ENCODE data around the gene KRT85. TPM values are rescaled to one million over a fixed set of nuclear protein-coding genes. Genes with fewer than 3 reads are reported as not detected.

KRT85 gene
- total RNA-seq, 6 experiments from 2014 or later: not detected

DNA sequence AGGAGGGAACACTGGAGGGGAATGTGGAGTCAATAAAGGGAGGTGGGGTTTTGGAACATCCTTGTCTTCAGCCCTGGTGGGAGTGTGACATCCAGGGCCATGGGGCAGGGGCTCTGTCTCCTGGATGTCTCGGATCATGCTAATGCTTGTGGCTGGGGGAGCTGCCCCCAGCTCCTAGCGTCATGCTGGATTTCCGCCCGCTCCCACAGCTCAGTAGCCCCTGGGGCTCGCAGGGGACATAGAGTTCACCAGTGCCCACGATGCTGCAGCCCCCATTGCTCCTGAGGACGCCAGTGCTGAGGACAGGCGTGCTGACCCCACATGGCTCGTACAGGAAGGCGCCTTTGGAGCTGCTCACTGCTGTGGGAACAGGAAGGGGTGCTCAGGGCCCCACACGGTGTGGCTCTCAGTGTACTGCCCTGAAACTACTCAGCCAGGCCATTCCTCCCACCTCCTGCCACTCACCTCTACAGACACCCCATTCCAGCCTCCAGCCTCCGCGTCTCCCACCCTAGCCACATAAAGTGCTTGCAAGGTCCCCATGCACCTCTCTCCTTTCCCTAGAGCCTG is 27.6 kb upstream of the KRT85 start:
- H3K27me3 Mint-ChIP-seq (ENCODE audit: insufficient read depth): peaks cover 31% of the 10 kb centered on the region
- H3K27ac Mint-ChIP-seq: no peak overlapping the region
- no peaks in the 10 kb centered on the region for H3K4me1 Mint-ChIP-seq (ENCODE audit: low read depth)

GRCh38 chr12:52392465-52393007 is 25.3 kb upstream of the KRT85 start:
- Mint-ChIP-seq H3K9me3 (no peaks in the 10 kb centered on the region), H3K27me3 (ENCODE audit: insufficient read depth) (peaks cover 31% of the 10 kb centered on the region), H3K36me3 (ENCODE audit: low read depth) (no peaks in the 10 kb centered on the region), H3K4me1 (ENCODE audit: low read depth) (no peaks in the 10 kb centered on the region), H3K27ac (no peak overlapping the region), H3K4me3 (no peak overlapping the region)
- TF ChIP-seq, protein P1, sequence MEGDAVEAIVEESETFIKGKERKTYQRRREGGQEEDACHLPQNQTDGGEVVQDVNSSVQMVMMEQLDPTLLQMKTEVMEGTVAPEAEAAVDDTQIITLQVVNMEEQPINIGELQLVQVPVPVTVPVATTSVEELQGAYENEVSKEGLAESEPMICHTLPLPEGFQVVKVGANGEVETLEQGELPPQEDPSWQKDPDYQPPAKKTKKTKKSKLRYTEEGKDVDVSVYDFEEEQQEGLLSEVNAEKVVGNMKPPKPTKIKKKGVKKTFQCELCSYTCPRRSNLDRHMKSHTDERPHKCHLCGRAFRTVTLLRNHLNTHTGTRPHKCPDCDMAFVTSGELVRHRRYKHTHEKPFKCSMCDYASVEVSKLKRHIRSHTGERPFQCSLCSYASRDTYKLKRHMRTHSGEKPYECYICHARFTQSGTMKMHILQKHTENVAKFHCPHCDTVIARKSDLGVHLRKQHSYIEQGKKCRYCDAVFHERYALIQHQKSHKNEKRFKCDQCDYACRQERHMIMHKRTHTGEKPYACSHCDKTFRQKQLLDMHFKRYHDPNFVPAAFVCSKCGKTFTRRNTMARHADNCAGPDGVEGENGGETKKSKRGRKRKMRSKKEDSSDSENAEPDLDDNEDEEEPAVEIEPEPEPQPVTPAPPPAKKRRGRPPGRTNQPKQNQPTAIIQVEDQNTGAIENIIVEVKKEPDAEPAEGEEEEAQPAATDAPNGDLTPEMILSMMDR (IDR thresholded peaks at IDR 0.05): no peak
- no peak for DNase-seq

More for the DNA sequence above, 27.6 kb upstream of the KRT85 start:
- Mint-ChIP-seq H3K9me3 (no peaks in the 10 kb centered on the region), H3K4me3 (no peak overlapping the region), H3K36me3 (ENCODE audit: low read depth) (no peaks in the 10 kb centered on the region)
- no peak for DNase-seq
- TF ChIP-seq, protein P1 (IDR thresholded peaks at IDR 0.05): no peak

DNA sequence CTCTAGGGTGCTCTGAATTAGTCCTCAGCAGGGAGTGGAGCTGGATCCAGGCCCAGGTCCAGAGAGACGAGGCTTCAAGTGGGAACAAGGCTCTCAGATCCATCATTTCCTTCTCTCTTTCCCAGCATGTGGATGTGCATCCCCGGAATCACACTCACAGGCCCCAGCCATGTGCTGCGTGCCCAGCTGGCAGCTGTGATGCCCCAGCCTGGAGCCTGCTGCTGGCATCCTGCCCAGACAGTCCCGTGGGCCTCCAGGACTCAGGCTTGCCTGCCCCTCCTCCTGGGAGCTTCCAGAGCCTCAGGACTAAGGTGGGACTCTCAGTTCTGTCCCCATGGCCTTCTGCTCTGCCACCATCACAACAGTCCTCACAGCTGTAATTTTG is 24.3 kb upstream of the KRT85 start:
- H3K4me3 Mint-ChIP-seq: no peak overlapping the region
- no peaks in the 10 kb centered on the region for H3K9me3 Mint-ChIP-seq
- H3K27ac Mint-ChIP-seq: no peak overlapping the region
- no peaks in the 10 kb centered on the region for H3K4me1 Mint-ChIP-seq (ENCODE audit: low read depth)
- no peaks in the 10 kb centered on the region for H3K36me3 Mint-ChIP-seq (ENCODE audit: low read depth)
- H3K27me3 Mint-ChIP-seq (ENCODE audit: insufficient read depth): peaks cover 27% of the 10 kb centered on the region
- TF ChIP-seq, protein P1 (IDR thresholded peaks at IDR 0.05): no peak
- no peak for DNase-seq

DNA sequence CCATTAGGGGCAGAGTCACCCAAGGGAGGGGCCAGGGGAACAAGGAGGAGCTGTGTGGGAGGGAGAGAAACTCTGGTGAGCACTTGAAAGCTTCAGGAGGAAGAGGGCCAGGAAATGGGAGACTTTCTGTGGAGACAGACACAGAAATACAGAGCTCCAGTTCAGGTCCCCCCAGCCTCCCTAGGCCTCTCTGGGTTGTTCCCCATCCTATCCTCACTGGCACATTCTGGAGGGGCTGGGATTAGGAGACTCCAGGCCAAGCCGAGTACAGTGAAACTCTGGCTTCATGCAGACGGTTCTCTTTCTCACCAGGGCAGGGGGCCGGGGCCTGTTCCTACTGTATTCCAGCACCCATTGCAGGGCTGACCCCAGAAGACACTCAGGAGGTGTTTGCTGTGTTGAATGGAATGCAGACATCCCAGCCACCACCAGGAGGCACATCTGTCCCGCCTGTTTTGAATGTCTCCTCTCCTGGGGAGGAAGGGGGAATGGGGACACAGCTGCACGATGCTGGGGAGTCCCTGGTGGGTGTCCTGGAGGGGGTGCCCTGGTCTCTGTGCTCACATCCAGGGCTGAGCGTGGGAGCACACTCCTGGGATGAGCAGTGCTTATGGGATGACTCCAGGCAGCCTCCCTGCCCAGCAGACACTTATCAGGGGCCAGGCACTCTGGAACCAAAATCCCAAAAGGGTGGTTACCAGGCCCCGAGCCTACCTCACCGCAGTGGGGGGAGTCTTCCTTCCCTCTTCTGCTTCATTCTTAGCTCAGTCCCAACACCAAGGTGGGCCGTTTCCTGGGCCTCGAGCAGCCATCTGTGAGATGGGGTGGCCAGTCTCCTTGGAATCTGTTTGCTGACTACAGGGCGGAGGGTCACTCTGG is 23.7 kb upstream of the KRT85 start:
- Mint-ChIP-seq H3K27ac (no peak overlapping the region), H3K4me3 (no peak overlapping the region), H3K36me3 (ENCODE audit: low read depth) (no peaks in the 10 kb centered on the region), H3K27me3 (ENCODE audit: insufficient read depth) (peaks cover 23% of the 10 kb centered on the region), H3K9me3 (no peaks in the 10 kb centered on the region), H3K4me1 (ENCODE audit: low read depth) (no peaks in the 10 kb centered on the region)
- no peak for DNase-seq
- TF ChIP-seq, protein P1 (IDR thresholded peaks at IDR 0.05): peak; percentile 85

- TF ChIP-seq, protein P1 (IDR thresholded peaks at IDR 0.05): no peak
- peak; percentile 8 for DNase-seq
- no peaks in the 10 kb centered on the region for H3K4me1 Mint-ChIP-seq (ENCODE audit: low read depth)
- no peak overlapping the region for H3K27ac Mint-ChIP-seq
- H3K4me3 Mint-ChIP-seq: no peak overlapping the region
- no peaks in the 10 kb centered on the region for H3K36me3 Mint-ChIP-seq (ENCODE audit: low read depth)
- H3K9me3 Mint-ChIP-seq: no peaks in the 10 kb centered on the region
- H3K27me3 Mint-ChIP-seq (ENCODE audit: insufficient read depth): peaks cover 22% of the 10 kb centered on the region
Observed at GRCh38 chr12:52389313-52390207, 22.3 kb upstream of the KRT85 start.
